HEK293T (cell line): ENCODE data around the gene RASGRP4.

ENCODE experiments used
- CTCF ChIA-PET: fragments of 350-600 bp; formaldehyde crosslinking; extraction: SDS; loops from one replicate; lab custom pipeline; 2021; ENCODE audit warnings: antibody characterized with exemption, inconsistent platforms; lab: Yijun Ruan, JAX
- POLR2A ChIA-PET: fragments of 350-600 bp; formaldehyde crosslinking; extraction: SDS; loops from one replicate; lab custom pipeline; 2020; ENCODE audit warnings: antibody characterized with exemption, inconsistent platforms; lab: Yijun Ruan, JAX
- DNase-seq: peaks from one replicate; pipeline ENCODE4 v3.0.0; 2012; ENCODE audit warnings: mixed read lengths; ENCODE audit errors: extremely low spot score
- ARNT ChIP-seq: fragments of 450-650 bp; IDR thresholded peaks from 2 replicates; pipeline ENCODE4 v1.6.1; 2017; ENCODE audit warnings: mild to moderate bottlenecking
- BHLHE40 ChIP-seq: fragments of 450-650 bp; IDR thresholded peaks from 2 replicates; pipeline ENCODE4 v1.6.1; 2016; ENCODE audit warnings: mild to moderate bottlenecking, moderate library complexity, borderline replicate concordance
- CTBP1 ChIP-seq: fragments of 450-650 bp; IDR thresholded peaks from 2 replicates; pipeline ENCODE4 v1.6.1; 2016; ENCODE audit warnings: borderline replicate concordance
- ELF4 ChIP-seq: fragments of 450-650 bp; IDR thresholded peaks from 2 replicates; pipeline ENCODE4 v1.6.1; 2017; ENCODE audit warnings: antibody characterized with exemption
- FOXA1 ChIP-seq: fragments of 450-650 bp; IDR thresholded peaks from 2 replicates; pipeline ENCODE4 v1.6.1; 2016; ENCODE audit warnings: mild to moderate bottlenecking
- FOXK2 ChIP-seq: fragments of 450-650 bp; IDR thresholded peaks from 2 replicates; pipeline ENCODE4 v1.6.1; 2016; ENCODE audit warnings: mild to moderate bottlenecking
- FOXM1 ChIP-seq: fragments of 450-650 bp; IDR thresholded peaks from 2 replicates; pipeline ENCODE4 v1.6.1; 2017; ENCODE audit warnings: mild to moderate bottlenecking, borderline replicate concordance
- HDGF ChIP-seq: fragments of 450-650 bp; IDR thresholded peaks from 2 replicates; pipeline ENCODE4 v1.6.1; 2017; ENCODE audit warnings: antibody characterized with exemption, borderline replicate concordance
- L3MBTL2 ChIP-seq: fragments of 450-650 bp; conservative IDR thresholded peaks from 2 replicates; pipeline ENCODE4 v1.6.1; 2016; ENCODE audit warnings: mild to moderate bottlenecking
- LEF1 ChIP-seq: fragments of 450-650 bp; IDR thresholded peaks from 2 replicates; pipeline ENCODE4 v1.6.1; 2017; ENCODE audit warnings: mild to moderate bottlenecking, borderline replicate concordance
- NFRKB ChIP-seq: fragments of 450-650 bp; IDR thresholded peaks from 2 replicates; pipeline ENCODE4 v1.6.1; 2016; ENCODE audit warnings: mild to moderate bottlenecking, moderate library complexity
- PKNOX1 ChIP-seq: fragments of 450-650 bp; IDR thresholded peaks from 2 replicates; pipeline ENCODE4 v1.6.1; 2016
- SP1 ChIP-seq: fragments of 450-650 bp; IDR thresholded peaks from 2 replicates; pipeline ENCODE4 v1.6.1; 2017
- SUZ12 ChIP-seq: fragments of 450-650 bp; IDR thresholded peaks from 2 replicates; pipeline ENCODE4 v1.6.1; 2016; ENCODE audit warnings: mild to moderate bottlenecking
- TARDBP ChIP-seq: fragments of 450-650 bp; IDR thresholded peaks from 2 replicates; pipeline ENCODE4 v1.6.1; 2016
- ZNF384 ChIP-seq: fragments of 450-650 bp; IDR thresholded peaks from 2 replicates; pipeline ENCODE4 v1.6.1; 2016

RASGRP4 gene

GRCh38 chr19:38386971-38387549, 39.0 kb downstream of the RASGRP4 start:
- TF ChIP-seq ARNT (no peak), CTBP1 (no peak), LEF1 (no peak), SUZ12 (no peak), PKNOX1 (no peak), NFRKB (no peak)
- no peak for DNase-seq
- CTCF ChIA-PET, result interaction anchor here (0.7 to 1.5 kb wide), 3 partner anchors 16 to 153 kb away, joined by 3 to 8 read pairs (median 4); partner anchors contain the start of genes CATSPERG and FAM98C
- POLR2A ChIA-PET, result interaction anchor here (1.2 to 2.2 kb wide), 3 partner anchors 13 to 232 kb away, joined by 4 to 23 read pairs (median 18); partner anchors contain the start of genes EIF3K, FAM98C and PSMD8

- ChIA-PET CTCF (no interaction called here), POLR2A (no interaction called here)
- TF ChIP-seq SUZ12 (no peak), CTBP1 (no peak), FOXA1 (no peak), LEF1 (no peak), ZNF384 (no peak), SP1 (no peak), PKNOX1 (no peak), TARDBP (no peak), HDGF (no peak), BHLHE40 (no peak), ARNT (no peak), NFRKB (no peak), FOXM1 (no peak), FOXK2 (no peak), ELF4 (no peak), L3MBTL2 (no peak)
- DNase-seq, result no peak
Measured at GRCh38 chr19:38386300-38386970, 39.6 kb downstream of the RASGRP4 start.

DNA sequence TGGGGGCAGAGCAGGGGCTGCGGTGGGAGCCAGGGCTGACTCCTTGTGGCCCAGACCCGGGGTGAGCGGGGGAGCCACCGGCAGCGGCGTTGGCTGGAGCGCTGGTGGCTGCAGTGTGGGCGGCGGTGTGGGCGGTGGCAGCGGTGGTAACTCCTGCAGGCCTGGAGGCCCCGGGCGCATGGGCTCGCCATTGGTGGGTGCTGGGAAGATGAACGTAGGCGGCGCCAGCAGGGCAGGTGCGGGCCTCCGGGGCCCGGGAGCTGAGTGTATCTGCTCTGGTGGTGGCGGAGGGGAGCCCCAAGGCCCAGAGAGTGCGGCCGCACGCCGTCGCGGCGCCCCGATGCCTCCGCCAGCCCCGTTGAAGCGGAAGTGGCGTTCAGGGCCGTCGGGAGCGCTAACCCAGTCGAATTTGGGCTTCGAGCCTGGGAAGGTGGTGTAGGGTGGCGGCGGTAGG, 40.2 kb downstream of the RASGRP4 start:
- TF ChIP-seq FOXK2, result no peak
- TF ChIP-seq TARDBP, result no peak
- TF ChIP-seq LEF1, result no peak
- TF ChIP-seq BHLHE40, result no peak
- no peak for TF ChIP-seq ZNF384
- no peak for TF ChIP-seq SP1
- no peak for TF ChIP-seq HDGF
- TF ChIP-seq PKNOX1, result no peak
- no peak for TF ChIP-seq SUZ12
- TF ChIP-seq ELF4, result no peak
- TF ChIP-seq FOXM1, result no peak
- no peak for TF ChIP-seq CTBP1
- TF ChIP-seq FOXA1, result no peak
- TF ChIP-seq L3MBTL2, result no peak
- TF ChIP-seq ARNT, result no peak
- no peak for TF ChIP-seq NFRKB
- POLR2A ChIA-PET, result no interaction called here
- CTCF ChIA-PET, result no interaction called here
- no peak for DNase-seq

DNA sequence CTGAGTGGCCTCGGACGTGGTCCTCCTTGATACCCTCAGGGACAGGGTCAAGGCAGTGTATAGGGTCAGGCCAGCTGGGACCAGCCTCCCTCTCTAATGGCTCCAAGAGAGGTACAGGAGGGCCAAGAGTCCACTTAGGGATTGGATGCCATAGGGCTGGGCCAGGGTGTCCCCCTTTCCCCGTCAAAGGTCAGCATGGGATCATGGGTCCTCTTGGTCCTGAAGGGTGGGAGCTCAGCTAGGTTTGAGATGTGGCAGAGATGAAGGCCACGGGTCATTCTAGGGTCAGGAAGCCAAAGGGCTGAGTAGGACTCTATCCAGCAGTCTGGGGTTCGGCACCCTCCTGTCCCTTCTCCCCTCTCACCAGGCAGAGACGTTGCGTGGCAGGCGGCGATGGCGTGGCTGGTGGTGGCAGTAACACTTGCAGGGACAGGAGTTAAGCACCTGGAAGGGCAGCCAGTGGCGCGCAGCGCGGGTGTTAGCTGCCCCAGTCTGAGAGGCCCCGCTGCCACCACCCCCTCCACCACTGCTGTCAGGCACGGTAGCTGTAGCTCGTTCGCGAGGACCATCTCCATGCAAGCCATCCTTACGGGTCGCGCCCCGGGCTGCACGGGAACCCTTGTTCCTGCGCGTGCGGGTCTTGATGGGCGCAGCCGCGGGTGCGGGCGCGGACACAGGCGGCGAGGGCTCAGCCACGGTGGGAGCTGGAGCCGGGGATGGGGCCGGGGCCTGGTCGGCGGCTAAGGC, 40.8 kb downstream of the RASGRP4 start:
- CTCF ChIA-PET, result interaction anchor here (0.6 kb wide), 2 partner anchors 63 to 150 kb away, joined by 3 read pairs; no protein-coding TSS in a partner anchor
- DNase-seq, result no peak
- TF ChIP-seq ZNF384 (no peak), SUZ12 (no peak), HDGF (no peak)
- POLR2A ChIA-PET, result interaction anchor here (2.5 kb wide), 1 partner anchor 11 kb away, joined by 12 read pairs; the partner anchor contains the start of gene PSMD8

GRCh38 chr19:38384209-38385027, 41.6 kb downstream of the RASGRP4 start:
- ChIA-PET POLR2A (interaction anchor here (2.5 kb wide), 1 partner anchor 11 kb away, joined by 12 read pairs; the partner anchor contains the start of gene PSMD8), CTCF (interaction anchor here (0.6 to 1.1 kb wide), 5 partner anchors 9 to 150 kb away, joined by 3 read pairs; partner anchors contain the start of gene FAM98C)
- no peak for TF ChIP-seq FOXA1
- TF ChIP-seq ELF4, result no peak
- peak; percentile 60 for TF ChIP-seq PKNOX1
- TF ChIP-seq ARNT, result no peak
- peak; percentile 40 for DNase-seq
